BLaER1 treated with 17β-estradiol and CSF1 and Interleukin-3, amounts not matched to agents 10 nM and 100 nM (cell line): ENCODE measurements around the gene MYH15.

Experiments used
- H3K27ac ChIP-seq, 11 experiments: shearing (Covaris generic); formaldehyde crosslinking; 2 replicates each; pipeline ENCODE4 v1.8.1; 2022
- H3K27me3 ChIP-seq, 11 experiments: shearing (Covaris generic); formaldehyde crosslinking; 2 replicates each; pipeline ENCODE4 v1.8.1; 2022
- H3K36me3 ChIP-seq, 11 experiments: shearing (Covaris generic); formaldehyde crosslinking; 2 replicates each; pipeline ENCODE4 v1.8.1; 2022
- H3K4me1 ChIP-seq, 10 experiments: shearing (Covaris generic); formaldehyde crosslinking; 2 replicates each; pipeline ENCODE4 v1.8.1; 2022
- H3K4me2 ChIP-seq, 11 experiments: shearing (Covaris generic); formaldehyde crosslinking; 2 replicates each; pipeline ENCODE4 v1.8.1; 2022
- H3K4me3 ChIP-seq, 10 experiments: shearing (Covaris generic); formaldehyde crosslinking; 2 replicates each; pipeline ENCODE4 v1.8.1; 2022
- H3K9ac ChIP-seq, 11 experiments: shearing (Covaris generic); formaldehyde crosslinking; 2 replicates each; pipeline ENCODE4 v1.8.1; 2022
- H3K9me3 ChIP-seq, 11 experiments: shearing (Covaris generic); formaldehyde crosslinking; replicated peaks in 1 of 11; 2 replicates each; pipeline ENCODE4 v1.8.1; 2022
- H4K20me1 ChIP-seq, 11 experiments: shearing (Covaris generic); formaldehyde crosslinking; 2 replicates each; pipeline ENCODE4 v1.8.1; 2022
- Cebpa-rat ChIP-seq, 11 experiments: shearing (Covaris generic); IDR thresholded peaks; 2 replicates each; pipeline ENCODE4 v1.8.1; 2022

The MYH15 gene

GRCh38 chr3:108331792-108332191 lies 178.6 kb downstream of the MYH15 start:
- Histone ChIP-seq H3K9me3 (peaks cover 0 to 7% (median 0%) of the 10 kb centered on the region in 11 experiments; a peak in 4 of 22 replicates), H3K27ac (no peak overlapping the region), H3K27me3 (no peaks in the 10 kb centered on the region), H3K9ac (no peak overlapping the region), H3K36me3 (no peaks in the 10 kb centered on the region), H3K4me1 (0 out of 20 replicates have a peak, but pooled peaks cover 0 to 5% (median 0%) of the 10 kb centered on the region in 10 experiments), H3K4me3 (no peak overlapping the region), H4K20me1 (no peaks in the 10 kb centered on the region), H3K4me2 (no peak overlapping the region)
- no peak for TF ChIP-seq Cebpa-rat (IDR thresholded peaks at IDR 0.05)
